GM19328 (cell line): ENCODE data around the gene TNPO3.
"Not testable (repeated sequence)": the region's sequence is repeated elsewhere in the genome, so short reads cannot be mapped to it uniquely, and the experiment has no call there.

Experiments
- ATAC-seq: cut with Tn5 transposase; IDR thresholded peaks from one replicate; pipeline ENCODE4 v1.9.1; 2021; ENCODE audit warnings: mild to moderate bottlenecking, moderate library complexity; ENCODE audit not compliant: unreplicated experiment

Gene TNPO3

GRCh38 chr7:128968624-128969023 is 86.3 kb downstream of the TNPO3 start:
- no peak for ATAC-seq

- ATAC-seq, result peak; percentile 72
Observed at GRCh38 chr7:128963327-128963757, 91.6 kb downstream of the TNPO3 start.

GRCh38 chr7:128962899-128963298 is 92.0 kb downstream of the TNPO3 start:
- peak; percentile 21 for ATAC-seq

GRCh38 chr7:128961030-128961659 is 93.8 kb downstream of the TNPO3 start:
- no peak for ATAC-seq

DNA sequence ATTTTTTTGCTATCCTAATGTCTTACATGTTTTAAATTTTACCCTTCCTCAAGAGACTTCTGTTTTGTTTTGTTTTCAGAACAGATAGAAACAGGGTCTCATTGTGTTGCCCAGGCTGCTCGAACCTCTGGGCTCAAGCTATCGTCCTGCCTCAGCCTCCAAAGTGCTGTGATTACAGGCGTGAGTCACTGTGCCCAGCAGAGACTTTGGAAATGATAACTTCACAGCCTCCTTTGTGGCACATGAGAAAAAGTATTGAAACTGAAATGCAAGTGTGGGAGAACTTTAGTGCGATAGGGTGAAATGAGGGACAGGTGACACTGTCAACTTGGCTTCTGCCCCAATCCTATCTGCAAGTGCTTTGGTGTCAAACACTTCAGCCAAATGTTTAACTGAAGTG is 95.6 kb downstream of the TNPO3 start:
- no peak for ATAC-seq

GRCh38 chr7:128955981-128956380 is 98.9 kb downstream of the TNPO3 start:
- no peak for ATAC-seq

- peak; percentile 58 for ATAC-seq
Observed at GRCh38 chr7:128954830-128955802, 99.8 kb downstream of the TNPO3 start.

DNA sequence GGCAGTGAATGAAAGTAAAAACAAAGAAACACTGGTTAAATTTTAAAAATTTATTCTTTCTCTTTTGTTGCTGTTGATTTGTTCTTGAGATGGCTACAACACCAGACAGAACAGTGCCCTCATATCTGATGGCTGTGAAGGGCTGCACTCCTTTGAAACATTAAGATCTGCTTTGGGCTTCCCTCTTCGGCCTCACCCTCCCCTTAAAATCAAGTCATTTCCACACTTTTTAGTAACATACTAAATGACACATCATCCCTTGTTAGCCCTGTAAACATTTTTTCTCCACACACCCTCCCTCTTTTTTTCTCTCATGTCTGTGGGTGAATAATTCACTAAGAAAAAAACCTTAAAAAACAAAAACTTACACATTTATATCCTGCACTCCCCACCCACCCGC is 100.8 kb downstream of the TNPO3 start:
- no peak for ATAC-seq

- ATAC-seq, result no peak
Observed at GRCh38 chr7:128951296-128951695, 103.6 kb downstream of the TNPO3 start.

DNA sequence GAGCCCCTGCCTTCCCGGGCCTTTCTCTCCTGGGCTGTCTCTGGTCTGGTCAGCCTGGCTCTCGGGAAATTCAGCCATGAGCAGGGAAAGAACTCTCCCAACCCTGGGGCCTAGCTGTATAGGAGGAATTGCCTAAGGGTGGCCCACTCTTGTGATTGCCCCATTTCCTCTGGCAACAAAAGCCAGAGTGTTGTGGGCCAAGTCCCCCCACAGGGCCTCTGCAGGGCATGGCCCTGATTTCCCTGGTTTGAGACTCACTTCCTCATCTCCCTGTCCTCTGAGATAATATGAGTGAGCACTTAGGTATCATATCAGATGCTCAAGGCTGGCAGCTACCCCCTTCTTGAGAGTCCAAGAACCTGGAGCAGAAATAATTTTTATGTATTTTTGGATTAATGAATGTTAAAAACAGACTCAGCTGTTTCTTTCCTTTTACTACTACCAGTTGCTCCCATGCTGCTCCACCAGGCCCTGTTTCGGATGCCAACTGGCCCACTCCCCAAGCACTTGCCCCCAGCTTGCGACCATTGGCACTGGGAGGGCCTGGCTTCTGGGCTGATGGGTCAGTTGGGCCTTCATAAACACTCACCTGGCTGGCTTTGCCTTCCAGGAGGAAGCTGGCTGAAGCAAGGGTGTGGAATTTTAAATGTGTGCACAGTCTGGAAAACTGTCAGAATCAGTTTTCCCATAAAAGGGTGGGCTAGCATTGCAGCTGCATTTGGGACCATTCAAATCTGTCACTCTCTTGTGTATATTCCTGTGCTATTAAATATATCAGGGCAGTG is 105.7 kb downstream of the TNPO3 start:
- ATAC-seq, result no peak

- no peak for ATAC-seq
Observed at GRCh38 chr7:128948312-128948973, 106.5 kb downstream of the TNPO3 start.

GRCh38 chr7:128947854-128948253 is 107.1 kb downstream of the TNPO3 start:
- no peak for ATAC-seq

GRCh38 chr7:128946936-128947830 is 107.7 kb downstream of the TNPO3 start:
- no peak for ATAC-seq

DNA sequence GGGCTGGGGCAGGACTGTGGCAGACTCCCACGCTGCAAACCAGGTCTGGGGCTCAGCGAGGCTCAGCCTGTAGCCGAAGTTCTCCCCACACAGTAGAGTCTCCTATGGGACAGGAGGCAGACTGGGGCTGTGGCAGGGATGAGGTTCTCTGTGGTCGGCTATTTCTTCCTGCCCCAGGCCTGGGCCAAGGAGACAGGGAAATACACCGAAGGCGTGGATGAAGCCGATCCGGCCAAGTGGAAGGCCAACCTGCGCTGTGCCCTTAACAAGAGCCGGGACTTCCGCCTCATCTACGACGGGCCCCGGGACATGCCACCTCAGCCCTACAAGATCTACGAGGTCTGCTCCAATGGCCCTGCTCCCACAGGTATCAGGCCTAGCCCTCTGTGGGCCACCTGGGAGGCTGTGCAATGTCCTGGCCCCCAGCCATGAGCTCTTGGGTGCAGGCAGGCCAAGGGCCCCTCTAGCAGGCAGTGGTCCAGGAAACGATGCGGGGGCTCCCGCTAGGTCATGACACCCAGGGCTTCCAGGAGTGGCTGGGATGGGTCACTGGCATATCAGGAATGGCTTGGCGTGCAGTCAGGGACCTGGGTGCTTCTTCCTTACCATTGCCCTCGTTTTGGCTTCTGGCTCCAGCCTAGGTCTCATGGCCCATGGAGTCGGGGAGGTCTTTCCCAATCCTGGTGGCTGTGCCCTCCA is 109.1 kb downstream of the TNPO3 start:
- no peak for ATAC-seq

- no peak for ATAC-seq
Observed at GRCh38 chr7:128944487-128945236, 110.2 kb downstream of the TNPO3 start.

- ATAC-seq, result not testable (repeated sequence)
Observed at GRCh38 chr7:128943251-128943650, 111.7 kb downstream of the TNPO3 start.

GRCh38 chr7:128941946-128942526 is 112.9 kb downstream of the TNPO3 start:
- ATAC-seq, result no peak

DNA sequence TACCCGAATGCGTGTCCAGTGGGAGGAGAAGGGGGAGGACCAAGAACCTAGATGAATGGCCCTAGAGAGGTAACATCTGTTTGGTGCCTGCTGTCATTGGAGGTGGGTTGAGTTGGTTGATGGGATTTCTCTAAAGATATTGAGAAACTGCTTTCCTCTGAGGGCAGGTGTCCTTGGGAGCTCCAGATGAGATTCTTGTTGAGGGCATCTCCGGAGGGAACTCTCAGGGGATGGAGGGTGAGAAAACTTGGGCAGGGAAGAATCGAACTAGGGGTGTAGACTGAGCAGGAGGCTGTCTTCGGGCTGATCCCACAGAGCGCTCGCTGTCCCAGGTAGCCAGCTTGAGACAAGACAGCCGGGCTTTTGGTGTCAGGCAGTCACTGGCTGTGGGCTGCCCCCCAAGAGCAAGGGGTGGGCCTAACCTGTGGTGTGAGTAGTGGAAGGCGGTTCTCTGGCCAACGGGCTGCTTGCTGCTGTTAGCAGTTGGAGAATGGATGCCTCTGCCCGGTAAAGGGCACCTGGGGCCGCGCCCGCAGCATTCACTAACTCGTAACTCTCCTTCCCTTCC is 113.5 kb downstream of the TNPO3 start:
- no peak for ATAC-seq
